BLaER1 treated with 17β-estradiol and CSF1 and Interleukin-3, amounts not matched to agents 10 nM and 100 nM (cell line): ENCODE results near the gene HDLBP.

Source experiments
- H3K27ac ChIP-seq, 11 experiments: shearing (Covaris generic); formaldehyde crosslinking; 2 replicates each; pipeline ENCODE4 v1.8.1; 2022
- H3K27me3 ChIP-seq, 11 experiments: shearing (Covaris generic); formaldehyde crosslinking; 2 replicates each; pipeline ENCODE4 v1.8.1; 2022
- H3K36me3 ChIP-seq, 11 experiments: shearing (Covaris generic); formaldehyde crosslinking; 2 replicates each; pipeline ENCODE4 v1.8.1; 2022
- H3K4me1 ChIP-seq, 10 experiments: shearing (Covaris generic); formaldehyde crosslinking; 2 replicates each; pipeline ENCODE4 v1.8.1; 2022
- H3K4me2 ChIP-seq, 11 experiments: shearing (Covaris generic); formaldehyde crosslinking; 2 replicates each; pipeline ENCODE4 v1.8.1; 2022
- H3K4me3 ChIP-seq, 10 experiments: shearing (Covaris generic); formaldehyde crosslinking; 2 replicates each; pipeline ENCODE4 v1.8.1; 2022
- H3K9ac ChIP-seq, 11 experiments: shearing (Covaris generic); formaldehyde crosslinking; 2 replicates each; pipeline ENCODE4 v1.8.1; 2022
- H3K9me3 ChIP-seq, 11 experiments: shearing (Covaris generic); formaldehyde crosslinking; replicated peaks in 1 of 11; 2 replicates each; pipeline ENCODE4 v1.8.1; 2022
- H4K20me1 ChIP-seq, 11 experiments: shearing (Covaris generic); formaldehyde crosslinking; 2 replicates each; pipeline ENCODE4 v1.8.1; 2022
- Cebpa-rat ChIP-seq, 11 experiments: shearing (Covaris generic); IDR thresholded peaks; 2 replicates each; pipeline ENCODE4 v1.8.1; 2022

The HDLBP gene

DNA sequence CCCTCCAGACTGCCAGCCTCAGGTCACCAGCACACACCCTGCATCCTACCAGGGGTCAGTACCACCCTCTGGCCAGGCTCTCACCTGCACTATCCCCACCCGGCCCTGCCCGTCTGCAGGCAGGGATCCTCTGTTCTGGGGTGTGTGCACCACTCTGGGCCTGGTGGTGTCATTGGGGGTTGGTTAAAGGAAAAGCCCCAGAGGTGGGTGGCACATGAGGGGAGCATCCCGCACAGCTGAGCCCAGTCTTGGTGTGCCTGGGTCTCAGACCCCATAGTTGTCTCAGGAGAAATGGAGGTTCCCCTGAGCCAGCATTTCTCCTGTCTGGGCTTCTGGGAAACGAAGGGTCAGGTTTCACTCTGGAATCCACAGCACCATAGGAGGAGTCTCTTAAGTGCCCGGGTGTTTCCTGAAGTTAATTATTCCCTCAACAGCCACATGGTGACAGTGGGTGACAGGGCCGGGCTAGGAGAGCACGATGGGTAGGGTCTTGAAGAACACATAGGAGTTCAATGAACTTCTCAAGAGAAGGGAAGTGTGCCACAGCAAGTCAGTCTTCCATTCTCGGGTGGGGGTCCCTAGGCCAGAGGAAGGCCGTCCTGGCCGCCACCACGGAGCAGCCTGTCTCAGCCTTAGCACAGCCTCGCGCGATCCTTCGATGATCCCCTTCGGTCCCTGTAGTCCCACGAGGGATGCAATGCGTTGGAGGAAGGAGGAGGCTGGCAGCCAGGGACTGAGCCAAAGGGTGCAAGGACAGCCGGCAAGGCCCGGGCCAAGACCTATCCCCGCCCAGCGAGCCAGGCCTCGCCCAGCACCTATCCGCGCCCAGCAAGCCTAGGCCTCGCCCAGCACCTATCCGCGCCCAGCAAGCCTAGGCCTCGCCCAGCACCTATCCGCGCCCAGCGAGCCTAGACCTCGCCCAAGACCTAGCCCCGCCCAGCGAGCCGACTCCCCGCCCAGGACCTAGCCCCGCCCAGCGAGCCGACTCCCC is 39.5 kb upstream of the HDLBP start:
- peak overlapping the region in 2 of 11 experiments; percentile 7 to 12; a peak in 3 of 22 replicates for H3K9ac ChIP-seq
- peak overlapping the region; percentile 6 to 69 (median 45); a peak in 16 of 22 replicates for H3K4me2 ChIP-seq
- no peaks in the 10 kb centered on the region for H3K27me3 ChIP-seq
- H3K36me3 ChIP-seq: peaks cover 49 to 53% (median 53%) of the 10 kb centered on the region in 11 experiments
- TF ChIP-seq Cebpa-rat (IDR thresholded peaks at IDR 0.05): no peak
- H3K4me3 ChIP-seq: peak overlapping the region in 7 of 10 experiments; percentile 1 to 55 (median 40); a peak in 10 of 20 replicates
- peaks cover 22 to 42% (median 33%) of the 10 kb centered on the region in 10 experiments for H3K4me1 ChIP-seq
- H3K9me3 ChIP-seq: no peaks in the 10 kb centered on the region
- H4K20me1 ChIP-seq: peaks cover 45 to 85% (median 62%) of the 10 kb centered on the region in 11 experiments; a peak in 21 of 22 replicates
- peak overlapping the region in 4 of 11 experiments; percentile 19 to 45 (median 28); a peak in 4 of 22 replicates for H3K27ac ChIP-seq

DNA sequence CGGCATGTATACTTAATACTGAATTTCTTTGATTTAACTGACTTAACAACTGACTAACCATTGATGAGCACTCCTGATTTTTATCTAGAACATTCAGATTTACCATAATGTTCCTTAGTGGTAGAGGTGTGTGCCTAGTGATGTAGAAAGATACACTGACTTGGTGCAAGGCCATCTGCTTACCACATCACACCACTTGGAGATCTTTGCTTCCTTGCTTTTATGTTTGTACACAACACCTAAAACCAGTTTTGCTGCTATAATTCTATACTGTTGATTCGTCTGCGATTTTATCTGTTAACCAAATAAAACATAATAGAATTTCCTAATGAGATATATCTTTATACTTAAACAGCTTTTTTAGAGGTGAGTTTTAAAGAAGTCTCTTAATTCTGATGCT is 36.8 kb upstream of the HDLBP start:
- Histone ChIP-seq H3K27me3 (no peaks in the 10 kb centered on the region), H3K4me3 (no peak overlapping the region), H3K9ac (no peak overlapping the region), H3K36me3 (peaks cover 76 to 81% (median 80%) of the 10 kb centered on the region in 11 experiments), H3K27ac (no peak overlapping the region), H3K9me3 (no peaks in the 10 kb centered on the region), H3K4me1 (peaks cover 5 to 16% (median 12%) of the 10 kb centered on the region in 10 experiments), H4K20me1 (peaks cover 25 to 75% (median 34%) of the 10 kb centered on the region in 11 experiments; a peak in 21 of 22 replicates), H3K4me2 (no peak overlapping the region)
- TF ChIP-seq Cebpa-rat (IDR thresholded peaks at IDR 0.05): no peak

DNA sequence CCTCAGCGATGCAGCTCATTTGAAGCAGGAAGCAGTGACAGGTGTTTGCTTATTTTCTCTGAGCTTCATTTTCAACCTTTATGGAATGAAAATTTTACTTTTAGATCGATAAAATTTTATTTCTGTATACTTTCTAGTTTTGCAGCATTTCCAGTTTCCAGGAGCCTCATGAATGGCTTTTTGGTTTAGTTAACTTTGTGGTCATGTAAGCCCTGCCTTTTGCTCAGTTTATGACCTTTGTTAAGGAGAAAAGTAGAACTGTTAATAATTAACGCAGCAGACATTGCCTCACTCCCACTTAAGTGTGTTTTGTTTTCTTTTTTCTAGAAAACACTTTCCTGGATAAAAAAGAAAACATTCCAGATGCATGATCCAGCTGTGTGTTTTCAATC is 36.2 kb upstream of the HDLBP start:
- Histone ChIP-seq H3K4me3 (no peak overlapping the region), H3K9me3 (no peaks in the 10 kb centered on the region), H3K4me1 (peaks cover 0 to 10% (median 6%) of the 10 kb centered on the region in 10 experiments; a peak in 13 of 20 replicates), H3K9ac (no peak overlapping the region; a peak in 1 of 22 replicates), H3K27me3 (no peaks in the 10 kb centered on the region), H3K4me2 (no peak overlapping the region), H4K20me1 (peaks cover 25 to 75% (median 36%) of the 10 kb centered on the region in 11 experiments; a peak in 21 of 22 replicates), H3K36me3 (peaks cover 82 to 86% (median 86%) of the 10 kb centered on the region in 11 experiments), H3K27ac (no peak overlapping the region)
- no peak for TF ChIP-seq Cebpa-rat (IDR thresholded peaks at IDR 0.05)

DNA sequence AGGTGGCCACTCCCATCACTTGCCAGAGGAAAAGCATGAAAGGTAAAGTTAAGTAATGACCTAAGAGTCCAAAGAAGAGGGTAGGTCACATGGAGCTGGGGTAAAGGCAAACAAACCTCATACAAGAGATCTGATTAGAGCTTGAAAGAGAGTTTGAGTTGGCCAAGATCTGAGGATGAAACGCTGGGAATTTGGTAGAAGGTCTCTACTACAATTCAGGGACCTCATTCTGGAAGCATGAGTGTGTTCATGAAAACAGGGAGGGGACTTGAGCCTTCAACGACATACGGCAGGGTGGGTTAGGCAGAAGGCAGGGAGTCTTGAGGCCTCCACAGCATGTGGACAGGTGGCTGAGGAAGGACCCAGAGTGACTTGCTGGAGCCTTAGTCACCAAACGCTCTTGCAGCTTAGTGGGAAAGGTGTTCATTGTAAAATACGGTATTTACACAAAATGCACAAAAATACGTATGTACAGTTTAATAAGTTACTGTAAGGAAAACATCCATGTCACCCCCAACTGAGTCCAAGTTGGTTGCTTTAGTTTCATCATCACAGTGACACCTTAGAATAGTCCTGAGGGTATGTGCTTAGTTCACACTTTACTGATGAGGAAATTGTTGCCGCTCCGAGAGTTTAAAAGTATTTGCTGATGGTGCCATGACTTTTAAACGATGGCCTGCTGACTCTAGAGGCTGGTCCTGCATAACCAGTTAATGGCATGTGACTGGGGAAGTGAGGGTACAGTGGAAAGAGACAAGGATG is 35.6 kb upstream of the HDLBP start:
- no peak overlapping the region for H3K27ac ChIP-seq
- H3K4me1 ChIP-seq: peaks cover 0 to 10% (median 5%) of the 10 kb centered on the region in 10 experiments; a peak in 8 of 20 replicates
- no peak overlapping the region for H3K4me2 ChIP-seq
- H3K9ac ChIP-seq: no peak overlapping the region
- no peaks in the 10 kb centered on the region for H3K9me3 ChIP-seq
- H3K27me3 ChIP-seq: no peaks in the 10 kb centered on the region
- peaks cover 88 to 92% (median 92%) of the 10 kb centered on the region in 11 experiments for H3K36me3 ChIP-seq
- H3K4me3 ChIP-seq: no peak overlapping the region
- peaks cover 22 to 77% (median 42%) of the 10 kb centered on the region in 11 experiments; a peak in 21 of 22 replicates for H4K20me1 ChIP-seq
- TF ChIP-seq Cebpa-rat (IDR thresholded peaks at IDR 0.05): no peak

DNA sequence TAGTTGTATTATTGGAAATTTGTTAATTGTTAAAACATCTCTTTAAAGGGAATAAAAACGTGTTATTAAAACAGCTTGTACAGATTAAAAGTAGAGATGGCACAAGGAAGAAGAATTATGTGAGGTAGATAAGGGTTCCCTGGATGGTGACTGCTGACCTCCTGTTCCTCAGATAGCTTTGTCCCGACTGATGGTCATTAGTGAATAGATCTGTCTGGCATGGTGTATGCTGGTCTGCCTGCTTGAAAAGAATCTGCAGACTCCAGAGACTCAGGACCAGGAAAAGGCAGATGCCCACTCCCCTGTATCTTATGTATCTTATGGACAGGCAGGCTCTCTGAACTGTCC is 35.0 kb upstream of the HDLBP start:
- Histone ChIP-seq H3K4me3 (no peak overlapping the region), H4K20me1 (peaks cover 22 to 83% (median 45%) of the 10 kb centered on the region in 11 experiments; a peak in 21 of 22 replicates), H3K4me2 (no peak overlapping the region), H3K36me3 (peaks cover 94 to 98% (median 97%) of the 10 kb centered on the region in 11 experiments), H3K9ac (no peak overlapping the region), H3K4me1 (peaks cover 0 to 10% (median 5%) of the 10 kb centered on the region in 10 experiments; a peak in 8 of 20 replicates), H3K27ac (no peak overlapping the region), H3K9me3 (no peaks in the 10 kb centered on the region), H3K27me3 (no peaks in the 10 kb centered on the region)
- TF ChIP-seq Cebpa-rat (IDR thresholded peaks at IDR 0.05): no peak

DNA sequence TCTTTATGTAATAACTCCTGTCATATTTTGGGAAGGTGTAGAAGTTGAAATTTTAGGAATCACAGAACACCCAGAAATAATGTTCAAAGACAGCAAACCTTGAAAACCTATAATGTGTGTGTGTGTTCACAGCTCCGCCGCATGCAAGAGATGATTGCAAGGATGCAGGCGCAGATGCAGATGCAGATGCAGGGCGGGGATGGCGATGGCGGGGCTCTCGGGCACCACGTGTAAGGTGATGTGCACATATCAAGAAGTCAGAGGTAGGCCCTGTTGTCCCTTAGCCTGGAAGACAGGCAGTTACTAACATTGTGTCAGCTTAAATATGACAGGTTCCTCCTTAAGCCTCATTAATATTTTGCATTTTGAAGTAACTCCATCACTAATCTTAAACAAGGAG is 34.5 kb upstream of the HDLBP start:
- no peak overlapping the region for H3K4me2 ChIP-seq
- peaks cover 0 to 7% (median 2%) of the 10 kb centered on the region in 10 experiments; a peak in 8 of 20 replicates for H3K4me1 ChIP-seq
- H3K27me3 ChIP-seq: no peaks in the 10 kb centered on the region
- no peak overlapping the region for H3K27ac ChIP-seq
- H4K20me1 ChIP-seq: peaks cover 23 to 84% (median 46%) of the 10 kb centered on the region in 11 experiments; a peak in 21 of 22 replicates
- H3K4me3 ChIP-seq: no peak overlapping the region
- no peak overlapping the region for H3K9ac ChIP-seq
- peaks cover 98 to 100% (median 100%) of the 10 kb centered on the region in 11 experiments for H3K36me3 ChIP-seq
- no peak for TF ChIP-seq Cebpa-rat (IDR thresholded peaks at IDR 0.05)
- H3K9me3 ChIP-seq: no peaks in the 10 kb centered on the region

DNA sequence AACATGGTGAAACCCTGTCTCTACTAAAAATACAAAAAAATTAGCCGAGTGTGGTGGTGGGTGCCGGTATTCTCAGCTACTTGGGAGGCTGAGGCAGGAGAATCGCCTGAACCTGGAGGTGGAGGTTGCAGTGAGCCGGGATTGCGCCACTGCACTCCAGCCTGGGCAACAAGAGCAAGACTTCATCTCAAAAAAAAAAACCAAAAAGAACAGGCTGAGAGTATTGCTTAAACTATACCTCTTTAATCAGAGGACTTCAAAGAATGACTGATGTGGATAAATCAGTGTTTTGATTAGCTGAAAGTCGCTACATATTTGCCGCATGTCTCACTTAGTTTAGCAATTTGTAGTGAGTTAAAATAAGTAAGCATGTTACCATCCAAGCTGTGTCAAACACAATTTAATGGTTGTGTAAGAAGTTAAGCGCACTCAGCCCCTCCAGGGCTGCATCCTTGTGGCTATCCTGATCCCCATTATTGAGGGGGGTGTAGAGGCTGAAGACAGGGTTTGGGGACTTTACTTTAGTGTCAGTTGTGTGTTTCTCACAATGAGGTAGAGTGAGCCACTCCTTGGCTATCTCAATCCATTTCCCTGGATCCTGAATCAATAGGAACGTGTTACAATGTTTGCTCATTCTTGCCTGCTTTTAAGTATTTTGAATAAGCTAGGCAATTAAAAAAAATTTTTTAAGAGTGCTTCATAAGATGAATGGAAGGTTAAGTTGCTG is 29.6 kb upstream of the HDLBP start:
- Histone ChIP-seq H3K27ac (no peak overlapping the region), H3K4me3 (no peak overlapping the region)
- 0 out of 22 replicates have a peak, but pooled peaks of 1 of the 11 experiments have one; percentile 6 for TF ChIP-seq Cebpa-rat (IDR thresholded peaks at IDR 0.05)

DNA sequence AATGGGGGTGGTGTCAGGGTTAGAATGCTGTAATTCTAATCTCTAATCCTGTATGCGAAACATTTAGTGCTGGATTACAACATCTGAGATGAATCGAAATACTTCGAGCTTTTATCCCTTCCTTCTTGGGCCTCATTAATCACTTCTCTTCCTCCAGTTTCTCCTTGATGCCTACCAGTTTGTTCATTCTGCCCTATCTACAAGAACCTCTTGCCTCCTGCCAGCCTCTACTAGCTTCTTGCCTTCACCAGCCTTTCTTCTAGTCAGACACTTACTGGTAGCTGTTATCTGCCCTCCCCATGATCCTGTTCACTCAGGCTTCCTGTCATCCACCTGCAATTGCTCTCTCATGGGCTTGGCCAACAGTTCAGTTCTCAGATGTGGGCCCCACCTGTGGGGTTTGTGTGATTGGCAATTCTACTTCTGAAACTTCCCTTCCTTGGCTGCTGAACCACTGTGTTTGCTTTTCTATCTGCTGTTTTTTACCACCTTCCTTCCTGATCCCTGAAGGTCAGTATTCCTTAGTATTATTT is 25.2 kb upstream of the HDLBP start:
- TF ChIP-seq Cebpa-rat (IDR thresholded peaks at IDR 0.05): no peak
- no peaks in the 10 kb centered on the region for H3K9me3 ChIP-seq
- no peak overlapping the region for H3K4me2 ChIP-seq
- no peak overlapping the region for H3K4me3 ChIP-seq
- peaks cover 93 to 95% (median 95%) of the 10 kb centered on the region in 11 experiments for H3K36me3 ChIP-seq
- no peak overlapping the region for H3K27ac ChIP-seq
- no peaks in the 10 kb centered on the region for H3K27me3 ChIP-seq
- H4K20me1 ChIP-seq: peaks cover 46 to 95% (median 72%) of the 10 kb centered on the region in 11 experiments
- H3K9ac ChIP-seq: no peak overlapping the region
- peaks cover 0 to 8% (median 2%) of the 10 kb centered on the region in 10 experiments; a peak in 4 of 20 replicates for H3K4me1 ChIP-seq

More for the DNA sequence above, 29.6 kb upstream of the HDLBP start:
- Histone ChIP-seq H3K4me2 (no peak overlapping the region), H3K9ac (no peak overlapping the region), H3K27me3 (no peaks in the 10 kb centered on the region), H4K20me1 (peaks cover 21 to 95% (median 50%) of the 10 kb centered on the region in 11 experiments; a peak in 21 of 22 replicates), H3K4me1 (no peaks in the 10 kb centered on the region), H3K9me3 (no peaks in the 10 kb centered on the region), H3K36me3 (peaks cover 99 to 100% (median 100%) of the 10 kb centered on the region in 11 experiments)
